GM23338 (cell line): ENCODE results near the gene ZNF560. TPM values are rescaled to one million over a fixed set of nuclear protein-coding genes. Genes with fewer than 3 reads are reported as not detected.

ENCODE experiments used
- ATAC-seq: fragments of 200-7000 bp; cut with Tn5 transposase; 3 replicates; pipeline ENCODE4 v1.9.1; 2020
- DNase-seq: peaks from one replicate; pipeline ENCODE4 v3.0.0-alpha.2; 2015; ENCODE audit warnings: low spot score
- H2AFZ ChIP-seq: fragments of 200-600 bp; sonication (generic); 2 replicates; pipeline ENCODE4 v1.8.0; 2016; ENCODE audit warnings: antibody characterized with exemption, mild to moderate bottlenecking, moderate library complexity
- H3F3A ChIP-seq: fragments of 200-600 bp; sonication (generic); replicated peaks from 2 replicates; pipeline ENCODE4 v1.8.0; 2017; ENCODE audit warnings: antibody characterized with exemption, mixed run types, low read depth
- H3K27ac ChIP-seq: fragments of 200-600 bp; sonication (generic); 2 replicates; pipeline ENCODE4 v1.6.1; 2016; ENCODE audit warnings: low read depth
- H3K27me3 ChIP-seq: fragments of 200-600 bp; sonication (generic); 2 replicates; pipeline ENCODE4 v1.8.0; 2016; ENCODE audit warnings: mild to moderate bottlenecking, mixed run types, moderate library complexity; ENCODE audit not compliant: insufficient read depth
- H3K36me3 ChIP-seq: fragments of 200-600 bp; sonication (generic); 2 replicates; pipeline ENCODE4 v1.8.0; 2016; ENCODE audit warnings: mild to moderate bottlenecking; ENCODE audit not compliant: insufficient read depth
- H3K4me1 ChIP-seq: fragments of 200-600 bp; sonication (generic); 2 replicates; pipeline ENCODE4 v1.8.0; 2016; ENCODE audit warnings: mild to moderate bottlenecking, moderate library complexity; ENCODE audit not compliant: insufficient read depth
- H3K4me2 ChIP-seq: fragments of 200-600 bp; sonication (generic); 2 replicates; pipeline ENCODE4 v1.7.1; 2017; ENCODE audit warnings: mixed run types
- H3K4me3 ChIP-seq: fragments of 200-600 bp; sonication (generic); 2 replicates; pipeline ENCODE4 v1.6.1; 2016; ENCODE audit warnings: mixed run types
- H3K79me2 ChIP-seq: fragments of 200-600 bp; sonication (generic); replicated peaks from 2 replicates; pipeline ENCODE4 v1.8.0; 2017; ENCODE audit warnings: mild to moderate bottlenecking; ENCODE audit not compliant: insufficient read depth
- H3K9me2 ChIP-seq: fragments of 200-600 bp; sonication (generic); 2 replicates; pipeline ENCODE4 v1.8.0; 2017; ENCODE audit not compliant: insufficient read depth
- H4K20me1 ChIP-seq: fragments of 200-600 bp; sonication (generic); replicated peaks from 2 replicates; pipeline ENCODE4 v1.8.0; 2017; ENCODE audit warnings: mild to moderate bottlenecking; ENCODE audit not compliant: insufficient read depth
- H3K27ac Mint-ChIP-seq: 2 replicates; pipeline ENCODE4 v1.8.0; 2020; ENCODE audit warnings: inconsistent platforms, mild to moderate bottlenecking, moderate library complexity, mixed read lengths
- H3K27me3 Mint-ChIP-seq: 3 replicates; pipeline ENCODE4 v1.8.0; 2022; ENCODE audit warnings: low read depth, mild to moderate bottlenecking, moderate library complexity, mixed read lengths, inconsistent platforms; ENCODE audit not compliant: insufficient read depth, poor library complexity
- H3K36me3 Mint-ChIP-seq: 3 replicates; pipeline ENCODE4 v1.8.0; 2021; ENCODE audit warnings: low read depth, mild to moderate bottlenecking, inconsistent platforms, moderate library complexity, mixed read lengths
- H3K4me1 Mint-ChIP-seq: 3 replicates; pipeline ENCODE4 v1.8.0; 2020; ENCODE audit warnings: mild to moderate bottlenecking, inconsistent platforms, mixed read lengths
- H3K4me3 Mint-ChIP-seq: 3 replicates; pipeline ENCODE4 v1.8.0; 2021; ENCODE audit warnings: moderate library complexity, mild to moderate bottlenecking, inconsistent platforms, mixed read lengths
- H3K9me3 Mint-ChIP-seq: 3 replicates; pipeline ENCODE4 v1.8.0; 2020; ENCODE audit warnings: moderate library complexity, mild to moderate bottlenecking, inconsistent platforms, mixed read lengths
- CREB1 ChIP-seq: fragments of 250-450 bp; sonication (Bioruptor Pico); IDR thresholded peaks from 2 replicates; pipeline ENCODE4 v1.5.0; 2020; ENCODE audit warnings: low read depth, mild to moderate bottlenecking, moderate library complexity
- EZH2 ChIP-seq: fragments of 200-600 bp; sonication (generic); IDR thresholded peaks from one replicate; pipeline ENCODE4 v1.8.0; 2017; ENCODE audit warnings: antibody characterized with exemption, mild to moderate bottlenecking, low read depth; ENCODE audit not compliant: unreplicated experiment
- EZH2phosphoT487 ChIP-seq: fragments of 200-600 bp; sonication (generic); IDR thresholded peaks from one replicate; pipeline ENCODE4 v1.8.1; 2018; ENCODE audit warnings: antibody characterized with exemption; ENCODE audit not compliant: unreplicated experiment
- JUNB ChIP-seq: IDR thresholded peaks from one replicate; pipeline ENCODE4 v1.6.1; 2016; ENCODE audit warnings: antibody characterized with exemption; ENCODE audit not compliant: unreplicated experiment
- NANOG ChIP-seq: IDR thresholded peaks from 2 replicates; pipeline ENCODE4 v1.6.1; 2016; ENCODE audit warnings: antibody characterized with exemption, borderline replicate concordance
- POLR2AphosphoS5 ChIP-seq: IDR thresholded peaks from 2 replicates; pipeline ENCODE4 v1.6.1; 2016; ENCODE audit warnings: antibody characterized with exemption, low read depth
- STAT1 ChIP-seq: IDR thresholded peaks from one replicate; pipeline ENCODE4 v1.6.1; 2016; ENCODE audit warnings: antibody characterized with exemption; ENCODE audit not compliant: unreplicated experiment
- ZNF114 ChIP-seq: fragments of 250-450 bp; sonication (Bioruptor Pico); IDR thresholded peaks from 2 replicates; pipeline ENCODE4 v1.5.0; 2020; ENCODE audit warnings: mild to moderate bottlenecking, moderate library complexity
- ZNF331 ChIP-seq: fragments of 250-450 bp; sonication (Bioruptor Pico); IDR thresholded peaks from 2 replicates; pipeline ENCODE4 v1.5.0; 2020; ENCODE audit warnings: low read depth, mild to moderate bottlenecking, moderate library complexity
- polyA plus RNA-seq: library from polyadenylated mRNA; unstranded; fragments of >200 nt; fragmentation: Nextera tagmentation; extraction: Ambion mirVana; gene quantifications from 2 replicates; pipeline ENCODE4 v1.2.1, GENCODE V29; 2016
- total RNA-seq: library from RNA; depleted of rRNA; stranded (reverse); fragments of >200 nt; shearing (Covaris generic); gene quantifications from 2 replicates; pipeline ENCODE4 v1.2.3, GENCODE V29; 2014
- TF ChIP-seq, protein P1 (sequence below): IDR thresholded peaks from 2 replicates; pipeline ENCODE4 v1.6.1; 2016; ENCODE audit warnings: antibody characterized with exemption
- TF ChIP-seq, protein P2 (sequence below): IDR thresholded peaks from one replicate; pipeline ENCODE4 v1.6.1; 2018; ENCODE audit warnings: antibody characterized with exemption; ENCODE audit not compliant: unreplicated experiment
- TF ChIP-seq, protein P3 (sequence below), 2 experiments: fragments of 200-600 bp in 1 of 2; sonication (generic) in 1 of 2; conservative IDR thresholded peaks; 2 replicates each; pipeline versions ENCODE4 v1.5.1 to v1.6.1; 2016 to 2017; ENCODE audit warnings: antibody characterized with exemption in 2 of 2, low read depth in 2 of 2, mild to moderate bottlenecking in 2 of 2, moderate library complexity in 1 of 2

The ZNF560 gene
- total and polyA plus RNA-seq, 2 experiments from 2014 or later = 0.14 TPM; not detected in 1

DNA sequence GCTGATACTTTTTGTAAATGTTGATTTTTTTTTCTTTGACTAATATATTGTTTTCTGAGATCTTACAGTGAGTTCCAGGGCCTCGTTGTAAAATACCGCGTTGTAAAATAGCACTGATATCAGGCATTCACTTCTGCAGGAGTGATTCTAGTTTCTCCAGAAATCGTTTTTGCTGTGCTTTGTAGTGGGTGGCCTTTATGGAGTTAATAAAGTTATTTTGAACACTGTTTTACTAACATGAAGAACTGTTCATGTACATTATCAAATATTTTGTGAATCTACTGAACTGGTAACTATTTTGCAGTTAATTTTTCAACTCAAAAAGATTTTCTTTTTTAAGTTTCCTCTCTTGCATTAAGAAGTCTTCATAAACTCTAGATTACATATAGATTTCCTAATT, 62.1 kb downstream of the ZNF560 start (continued):
- TF ChIP-seq CREB1 (no peak), JUNB (no peak), EZH2 (no peak), ZNF114 (CRISPR knock-in tag) (no peak), STAT1 (no peak), EZH2phosphoT487 (no peak), NANOG (no peak), ZNF331 (CRISPR knock-in tag) (no peak)
- TF ChIP-seq, protein P1, sequence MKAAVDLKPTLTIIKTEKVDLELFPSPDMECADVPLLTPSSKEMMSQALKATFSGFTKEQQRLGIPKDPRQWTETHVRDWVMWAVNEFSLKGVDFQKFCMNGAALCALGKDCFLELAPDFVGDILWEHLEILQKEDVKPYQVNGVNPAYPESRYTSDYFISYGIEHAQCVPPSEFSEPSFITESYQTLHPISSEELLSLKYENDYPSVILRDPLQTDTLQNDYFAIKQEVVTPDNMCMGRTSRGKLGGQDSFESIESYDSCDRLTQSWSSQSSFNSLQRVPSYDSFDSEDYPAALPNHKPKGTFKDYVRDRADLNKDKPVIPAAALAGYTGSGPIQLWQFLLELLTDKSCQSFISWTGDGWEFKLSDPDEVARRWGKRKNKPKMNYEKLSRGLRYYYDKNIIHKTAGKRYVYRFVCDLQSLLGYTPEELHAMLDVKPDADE = no peak
- TF ChIP-seq, protein P2, sequence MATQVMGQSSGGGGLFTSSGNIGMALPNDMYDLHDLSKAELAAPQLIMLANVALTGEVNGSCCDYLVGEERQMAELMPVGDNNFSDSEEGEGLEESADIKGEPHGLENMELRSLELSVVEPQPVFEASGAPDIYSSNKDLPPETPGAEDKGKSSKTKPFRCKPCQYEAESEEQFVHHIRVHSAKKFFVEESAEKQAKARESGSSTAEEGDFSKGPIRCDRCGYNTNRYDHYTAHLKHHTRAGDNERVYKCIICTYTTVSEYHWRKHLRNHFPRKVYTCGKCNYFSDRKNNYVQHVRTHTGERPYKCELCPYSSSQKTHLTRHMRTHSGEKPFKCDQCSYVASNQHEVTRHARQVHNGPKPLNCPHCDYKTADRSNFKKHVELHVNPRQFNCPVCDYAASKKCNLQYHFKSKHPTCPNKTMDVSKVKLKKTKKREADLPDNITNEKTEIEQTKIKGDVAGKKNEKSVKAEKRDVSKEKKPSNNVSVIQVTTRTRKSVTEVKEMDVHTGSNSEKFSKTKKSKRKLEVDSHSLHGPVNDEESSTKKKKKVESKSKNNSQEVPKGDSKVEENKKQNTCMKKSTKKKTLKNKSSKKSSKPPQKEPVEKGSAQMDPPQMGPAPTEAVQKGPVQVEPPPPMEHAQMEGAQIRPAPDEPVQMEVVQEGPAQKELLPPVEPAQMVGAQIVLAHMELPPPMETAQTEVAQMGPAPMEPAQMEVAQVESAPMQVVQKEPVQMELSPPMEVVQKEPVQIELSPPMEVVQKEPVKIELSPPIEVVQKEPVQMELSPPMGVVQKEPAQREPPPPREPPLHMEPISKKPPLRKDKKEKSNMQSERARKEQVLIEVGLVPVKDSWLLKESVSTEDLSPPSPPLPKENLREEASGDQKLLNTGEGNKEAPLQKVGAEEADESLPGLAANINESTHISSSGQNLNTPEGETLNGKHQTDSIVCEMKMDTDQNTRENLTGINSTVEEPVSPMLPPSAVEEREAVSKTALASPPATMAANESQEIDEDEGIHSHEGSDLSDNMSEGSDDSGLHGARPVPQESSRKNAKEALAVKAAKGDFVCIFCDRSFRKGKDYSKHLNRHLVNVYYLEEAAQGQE = no peak

DNA sequence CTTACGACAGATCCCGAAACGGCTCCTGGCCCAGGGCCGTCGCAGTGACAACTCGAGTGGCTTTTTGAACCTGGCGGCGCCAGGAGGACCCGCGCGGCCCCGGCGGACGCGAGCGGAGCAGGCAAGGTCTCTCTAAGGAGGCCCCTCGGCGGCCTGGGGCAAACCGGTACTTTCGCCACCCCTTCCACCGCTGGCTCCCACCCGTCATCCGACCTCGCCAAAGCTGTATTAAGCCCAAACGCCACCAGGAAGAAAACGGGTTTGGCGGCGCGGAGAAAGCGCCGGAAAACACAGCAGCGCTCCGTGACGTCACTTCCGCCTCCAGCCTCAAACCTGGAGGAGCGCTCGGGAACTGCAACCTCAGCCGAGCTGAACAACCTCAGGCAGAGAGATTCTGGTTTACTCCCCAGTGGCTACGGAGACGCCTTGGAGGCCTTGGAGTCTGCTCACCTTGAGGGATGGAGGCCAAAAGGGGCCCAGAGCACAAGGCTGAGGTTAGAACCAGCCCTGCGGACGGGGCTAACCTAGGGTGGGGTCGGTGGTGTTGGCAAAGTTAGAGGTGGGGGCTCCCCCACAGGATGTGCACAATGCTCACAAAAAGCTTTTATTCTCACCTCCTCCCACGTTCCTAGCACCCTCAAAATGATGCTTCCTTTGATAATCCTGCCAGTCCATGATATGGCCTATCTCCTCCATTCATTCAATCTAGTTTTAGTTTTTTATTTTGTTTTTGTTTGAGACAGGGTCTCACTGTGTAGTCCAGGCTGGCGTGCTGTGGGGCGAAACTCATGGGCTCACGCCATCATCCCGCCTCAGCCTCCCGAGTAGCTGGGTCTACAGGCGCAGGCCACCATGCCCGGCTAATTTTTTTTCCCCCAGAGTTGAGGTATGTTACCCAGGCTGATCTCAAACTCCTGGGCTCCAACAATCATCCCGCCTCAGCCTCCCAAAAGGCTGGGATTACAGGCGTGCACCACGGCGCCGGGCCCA, 62.8 kb downstream of the ZNF560 start, which contains the start of gene ZNF266:
Gene ZNF266 (minus strand): TSS at position 295 of the 990 bp plus-strand sequence. CDS start 15,484 bp downstream, outside the sequence.
- peaks cover 6% of the 10 kb centered on the region; the same call in 2 of the 3 replicates for H3K4me1 Mint-ChIP-seq
- 0 out of 2 replicates have a peak, but pooled peaks cover 3% of the 10 kb centered on the region for H3K36me3 ChIP-seq
- H3K27ac Mint-ChIP-seq = peak within 1 kb of the TSS; percentile 98
- peak within 1 kb of the TSS; percentile 95 for H3K4me3 Mint-ChIP-seq
- H3K79me2 ChIP-seq = peaks cover 21% of the 10 kb centered on the region
- peak within 1 kb of the TSS; percentile 89; the same call in 1 of the 2 replicates for H2AFZ ChIP-seq
- DNase-seq (peak; percentile 98), ATAC-seq (peak; percentile 93)
- H3K4me1 ChIP-seq = peaks cover 5% of the 10 kb centered on the region; the same call in 1 of the 2 replicates
- H3K9me3 Mint-ChIP-seq = peaks cover 22% of the 10 kb centered on the region
- peaks cover 32% of the 10 kb centered on the region for H3K36me3 Mint-ChIP-seq
- peak within 1 kb of the TSS; percentile 80 for H3K4me3 ChIP-seq
- no peaks in the 10 kb centered on the region for H4K20me1 ChIP-seq
- H3K4me2 ChIP-seq = peak within 1 kb of the TSS; percentile 89
- peak within 1 kb of the TSS; percentile 92 for H3K27ac ChIP-seq
- H3K27me3 ChIP-seq = no peaks in the 10 kb centered on the region
- H3K9me2 ChIP-seq = no peaks in the 10 kb centered on the region
- no peaks in the 10 kb centered on the region for H3F3A ChIP-seq
- peaks cover 3% of the 10 kb centered on the region for H3K27me3 Mint-ChIP-seq
- TF ChIP-seq JUNB = no peak
- TF ChIP-seq EZH2phosphoT487 = no peak
- TF ChIP-seq POLR2AphosphoS5 = peak; percentile 70; the same call in 1 of the 2 replicates
- TF ChIP-seq, protein P3, sequence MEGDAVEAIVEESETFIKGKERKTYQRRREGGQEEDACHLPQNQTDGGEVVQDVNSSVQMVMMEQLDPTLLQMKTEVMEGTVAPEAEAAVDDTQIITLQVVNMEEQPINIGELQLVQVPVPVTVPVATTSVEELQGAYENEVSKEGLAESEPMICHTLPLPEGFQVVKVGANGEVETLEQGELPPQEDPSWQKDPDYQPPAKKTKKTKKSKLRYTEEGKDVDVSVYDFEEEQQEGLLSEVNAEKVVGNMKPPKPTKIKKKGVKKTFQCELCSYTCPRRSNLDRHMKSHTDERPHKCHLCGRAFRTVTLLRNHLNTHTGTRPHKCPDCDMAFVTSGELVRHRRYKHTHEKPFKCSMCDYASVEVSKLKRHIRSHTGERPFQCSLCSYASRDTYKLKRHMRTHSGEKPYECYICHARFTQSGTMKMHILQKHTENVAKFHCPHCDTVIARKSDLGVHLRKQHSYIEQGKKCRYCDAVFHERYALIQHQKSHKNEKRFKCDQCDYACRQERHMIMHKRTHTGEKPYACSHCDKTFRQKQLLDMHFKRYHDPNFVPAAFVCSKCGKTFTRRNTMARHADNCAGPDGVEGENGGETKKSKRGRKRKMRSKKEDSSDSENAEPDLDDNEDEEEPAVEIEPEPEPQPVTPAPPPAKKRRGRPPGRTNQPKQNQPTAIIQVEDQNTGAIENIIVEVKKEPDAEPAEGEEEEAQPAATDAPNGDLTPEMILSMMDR (conservative IDR thresholded peaks at IDR 0.05; ENCODE audit: low read depth in 2 of 2) = peak; percentile 25 to 46; a peak in 3 of 4 replicates
- TF ChIP-seq STAT1 = no peak
- no peak for TF ChIP-seq EZH2
